NOMO-1 treated with dmso at 0.1 percent for 144 hours (cell line): ENCODE measurements around the gene DLGAP3.

Source experiments
- DNase-seq: peaks from one replicate; lab custom pipeline; 2025; ENCODE audit not compliant: unreplicated experiment; lab: John Stamatoyannopoulos, UW

Gene DLGAP3

GRCh38 chr1:34869760-34870159, 59.7 kb downstream of the DLGAP3 start:
- no peak for DNase-seq

DNA sequence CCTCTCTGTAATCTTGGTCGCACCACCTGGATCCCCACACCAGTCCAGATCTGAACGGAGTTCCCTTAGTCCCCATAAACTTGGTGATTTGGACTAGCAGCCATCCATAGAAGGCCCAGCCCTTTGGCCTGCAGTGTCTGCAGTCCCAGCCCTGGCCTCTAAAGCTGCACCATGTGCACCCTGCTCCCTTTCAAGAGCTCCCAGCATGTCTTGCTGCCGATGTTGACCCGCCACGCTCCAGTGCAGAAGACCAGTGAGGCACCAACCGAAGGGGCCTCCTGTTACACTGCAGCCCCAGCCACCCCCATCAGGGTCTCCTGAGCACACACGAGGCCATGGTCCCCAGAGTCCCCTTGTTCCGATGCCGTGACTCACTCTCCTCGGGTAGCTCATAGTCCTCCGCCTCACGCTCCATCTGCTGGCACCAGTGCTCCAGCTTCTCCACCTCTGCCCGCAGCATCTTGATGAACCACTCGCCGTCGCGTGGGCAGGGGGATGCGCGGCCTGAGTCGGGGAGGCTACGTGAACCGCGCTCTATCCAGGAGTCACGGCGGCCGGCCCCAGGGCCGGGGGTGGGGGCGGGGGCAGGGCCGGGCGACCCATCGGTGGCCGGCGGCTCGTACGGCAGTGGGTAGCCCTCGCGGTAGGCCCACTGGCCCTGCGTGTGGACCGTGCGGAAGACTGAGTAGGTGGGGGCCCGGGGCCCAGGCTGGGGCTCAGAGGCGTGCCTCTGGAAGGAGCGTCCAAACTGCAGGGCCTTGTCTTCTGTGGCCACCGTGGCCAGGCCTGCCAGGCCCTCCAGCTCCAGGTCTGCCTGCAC, 61.0 kb downstream of the DLGAP3 start:
- no peak for DNase-seq

DNA sequence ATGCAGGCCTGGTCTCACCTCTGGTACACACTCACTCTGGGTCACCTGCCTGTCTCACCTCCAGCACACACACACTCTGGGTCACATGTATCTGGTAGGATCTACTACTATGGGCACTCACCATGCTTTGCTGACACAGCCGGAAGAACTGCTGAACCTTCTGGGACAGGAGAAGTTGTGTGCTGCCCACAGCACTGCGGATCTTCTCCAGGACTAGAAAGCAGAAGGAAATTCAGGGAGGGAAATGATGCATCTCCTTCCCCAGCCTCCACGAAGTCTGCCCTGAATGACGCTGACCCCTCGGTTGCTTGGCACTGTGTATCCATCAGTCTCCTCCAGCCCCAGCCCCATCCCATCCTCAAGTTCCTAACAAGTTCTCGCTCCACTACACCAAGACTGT, 62.0 kb downstream of the DLGAP3 start:
- no peak for DNase-seq

DNA sequence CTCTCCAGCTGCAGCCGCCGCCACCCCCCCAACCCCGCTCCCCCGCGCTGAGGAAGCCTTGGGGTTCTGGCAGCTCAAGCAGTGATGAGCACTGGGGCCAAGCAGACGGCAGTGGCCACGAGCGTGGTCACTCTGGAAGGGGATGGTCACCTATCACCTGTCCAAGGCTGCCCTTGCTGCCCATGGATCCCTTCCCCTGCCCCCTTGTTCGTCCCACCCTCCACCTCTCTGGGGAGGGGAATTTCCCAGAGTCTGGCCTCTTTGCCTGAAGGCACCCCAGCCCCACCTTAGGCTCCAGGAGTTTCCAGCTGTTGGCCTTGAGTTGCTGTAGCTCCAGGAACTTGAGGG, 62.7 kb downstream of the DLGAP3 start:
- no peak for DNase-seq

- peak; percentile 62 for DNase-seq
Observed at GRCh38 chr1:34865981-34866761, 63.3 kb downstream of the DLGAP3 start.

DNA sequence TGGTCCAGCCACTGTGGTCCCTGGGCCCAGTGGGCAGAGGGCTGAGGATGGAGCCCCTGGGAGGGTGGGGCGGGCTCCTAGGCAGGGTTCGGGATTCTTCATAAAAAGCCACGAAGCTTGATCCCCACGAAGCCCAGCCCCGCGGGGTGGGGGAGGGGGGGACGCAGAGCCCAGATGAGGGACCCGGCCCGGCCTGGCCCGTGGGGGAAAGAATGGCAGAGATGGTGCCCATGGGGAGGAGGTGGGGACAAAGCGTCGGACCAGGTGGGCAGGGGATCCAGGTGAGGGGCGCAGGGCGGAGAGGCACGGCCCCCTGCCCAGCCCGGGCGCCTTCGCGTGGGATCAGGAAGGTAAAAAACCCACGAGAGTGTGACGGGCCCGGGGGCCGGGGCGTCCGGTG, 63.9 kb downstream of the DLGAP3 start:
- DNase-seq: no peak

DNA sequence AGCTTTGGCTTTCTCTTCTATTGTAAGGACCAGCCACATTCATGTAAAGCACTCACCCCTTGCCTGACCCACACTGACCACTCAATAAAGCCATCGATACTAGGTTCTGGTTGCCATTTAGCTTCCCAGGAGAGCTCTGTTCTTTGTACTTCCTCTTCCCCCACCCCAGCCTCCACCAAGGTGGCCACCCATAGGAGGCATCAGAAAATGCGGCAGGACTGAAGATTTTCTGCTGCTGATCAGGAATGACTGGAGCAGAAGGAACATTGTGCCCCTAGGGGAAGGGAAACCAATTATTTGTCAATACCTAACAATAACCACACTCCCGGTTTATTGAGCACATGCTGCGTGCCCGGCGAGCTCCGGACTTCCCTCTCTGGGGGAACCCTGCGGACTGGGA, 64.7 kb downstream of the DLGAP3 start:
- DNase-seq: no peak

DNA sequence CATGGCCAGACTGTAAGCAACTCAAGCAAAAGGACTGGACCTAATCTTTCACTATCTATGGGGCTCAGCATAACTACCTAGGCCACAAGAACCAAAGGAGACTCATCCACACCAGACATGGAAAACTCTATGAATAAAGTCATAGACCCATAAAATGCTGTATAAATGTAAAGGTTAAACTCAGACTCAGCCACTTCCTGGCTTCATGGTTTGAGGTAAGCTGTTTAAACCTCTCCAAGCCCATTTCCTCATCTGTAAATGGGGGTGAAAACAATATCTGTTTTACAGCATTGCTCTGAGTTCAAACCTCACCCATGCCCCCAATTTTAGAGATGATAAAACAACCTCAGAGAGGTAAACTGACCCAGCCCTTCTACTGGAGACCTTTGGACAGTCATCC, 65.9 kb downstream of the DLGAP3 start:
- DNase-seq: no peak

DNA sequence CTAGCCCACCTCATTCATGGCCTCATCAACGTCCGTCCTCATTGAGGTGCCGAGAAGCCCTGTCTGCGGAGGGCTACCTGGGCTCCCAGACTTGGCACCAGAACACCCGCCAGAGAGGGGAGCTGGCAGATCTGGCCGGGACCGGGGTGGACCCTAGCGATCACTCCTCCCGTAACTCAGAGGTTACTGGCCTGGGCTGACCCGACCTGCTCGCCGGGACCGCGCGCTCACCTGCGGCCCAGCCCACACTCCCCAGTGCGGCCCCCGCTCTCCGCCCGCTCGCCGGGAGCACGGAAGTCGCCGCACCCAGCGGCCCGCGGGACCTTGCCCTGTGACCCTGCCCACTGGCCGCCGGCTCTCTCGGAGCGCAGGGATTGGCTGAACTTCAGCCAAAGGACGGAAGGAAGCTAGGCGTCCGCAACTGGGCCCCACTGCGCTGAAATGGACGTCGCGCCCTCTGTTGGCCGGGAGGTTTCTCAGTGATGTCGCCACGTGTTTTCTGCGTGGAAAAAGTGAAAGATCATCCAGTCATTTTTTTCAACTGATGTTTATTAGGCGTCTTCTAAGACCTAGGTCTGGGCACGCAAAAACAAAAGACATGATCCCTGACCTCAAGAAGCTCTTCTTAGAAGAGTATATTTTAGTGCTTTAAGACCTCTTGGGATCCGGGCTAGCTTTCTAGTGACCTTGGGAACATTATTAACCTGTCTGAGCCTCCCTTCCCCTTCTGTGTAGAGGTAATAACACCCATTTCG, 69.8 kb downstream of the DLGAP3 start, which contains the start of gene SMIM12:
SMIM12 (minus strand) TSS at position 304 of the 755 bp plus-strand sequence. CDS start 3,772 bp downstream, outside the sequence.
- DNase-seq: peak; percentile 91

DNA sequence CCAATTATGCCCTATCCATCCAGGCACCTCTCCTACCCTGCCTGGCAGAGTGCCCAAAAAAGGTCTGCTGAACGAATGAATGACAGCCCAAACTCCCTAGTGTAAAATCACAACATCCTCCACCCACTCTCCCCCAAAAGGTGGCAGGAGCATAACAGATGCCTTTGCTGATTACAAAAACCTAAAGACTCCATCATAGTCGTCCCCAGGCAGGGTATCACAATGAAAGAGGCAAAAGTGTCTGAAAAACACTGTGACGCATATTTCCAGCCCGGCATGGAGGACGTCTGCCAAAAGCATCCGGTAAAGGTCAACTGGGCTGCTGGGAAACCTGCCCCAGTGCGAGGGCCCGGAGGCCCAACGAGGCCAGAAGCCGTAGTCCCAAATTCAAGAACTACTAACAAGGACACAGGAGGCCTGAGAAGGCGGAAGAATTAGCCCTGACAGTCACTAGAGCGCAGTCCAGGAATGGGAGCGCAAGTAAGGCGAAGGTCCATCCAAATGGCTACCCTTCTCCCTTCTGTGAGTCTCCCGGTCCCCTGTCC, 70.5 kb downstream of the DLGAP3 start:
- DNase-seq: no peak

- no peak for DNase-seq
Observed at GRCh38 chr1:34856697-34857096, 72.8 kb downstream of the DLGAP3 start.

- DNase-seq: peak; percentile 93
Observed at GRCh38 chr1:34852677-34853217, 76.7 kb downstream of the DLGAP3 start.

DNA sequence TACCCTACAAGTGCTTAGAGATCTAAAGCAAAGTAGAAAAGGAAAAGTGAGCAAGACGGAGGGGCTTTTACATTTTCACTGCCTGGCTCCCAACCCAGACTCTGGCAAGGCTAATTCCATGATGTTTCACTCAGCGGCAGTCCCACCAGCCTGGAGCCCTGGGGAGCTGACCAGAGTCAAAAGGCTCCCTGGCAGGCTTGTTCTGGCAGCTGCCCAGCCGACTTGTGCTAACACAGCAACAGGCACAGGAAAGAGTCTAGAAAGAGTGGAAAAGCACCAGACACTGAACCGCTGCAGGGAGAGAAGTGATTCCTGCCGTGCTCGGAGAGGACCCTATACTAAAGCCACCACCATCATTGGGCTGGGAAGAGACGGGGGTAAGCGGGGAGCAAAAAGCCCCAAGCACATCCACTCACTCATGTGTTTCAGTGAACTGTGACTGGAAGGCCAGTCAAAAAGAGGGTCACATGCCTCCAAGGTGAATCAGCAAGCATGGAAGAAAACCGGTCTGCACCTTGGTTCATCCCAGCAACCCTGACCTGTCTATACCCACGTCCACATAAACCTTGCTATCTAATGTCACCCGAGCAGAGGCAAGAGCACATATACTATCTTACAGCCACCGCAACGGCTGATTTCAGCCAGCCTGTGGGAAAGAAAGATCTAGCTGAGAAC, 77.9 kb downstream of the DLGAP3 start:
- no peak for DNase-seq

GRCh38 chr1:34850382-34850781, 79.1 kb downstream of the DLGAP3 start:
- no peak for DNase-seq

DNA sequence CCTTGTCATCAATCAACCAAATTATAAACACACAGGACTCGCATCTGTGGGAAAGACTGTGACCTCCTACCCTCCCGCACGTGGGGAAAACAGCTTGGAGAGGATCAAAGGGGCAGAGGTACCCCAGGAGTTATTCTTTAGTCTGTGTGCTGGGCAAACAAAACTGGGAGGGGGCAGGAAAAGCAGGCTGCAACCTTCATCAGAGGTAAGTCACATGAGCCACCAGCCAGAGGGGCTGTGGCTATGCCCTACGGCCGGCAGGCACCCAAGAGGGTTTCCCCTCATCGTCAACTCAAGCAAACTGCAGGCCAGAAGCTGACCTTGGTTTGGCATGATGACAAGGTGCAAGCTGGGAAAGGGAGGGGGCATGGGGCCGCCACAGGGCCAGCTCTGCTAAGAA, 82.4 kb downstream of the DLGAP3 start:
- no peak for DNase-seq

DNA sequence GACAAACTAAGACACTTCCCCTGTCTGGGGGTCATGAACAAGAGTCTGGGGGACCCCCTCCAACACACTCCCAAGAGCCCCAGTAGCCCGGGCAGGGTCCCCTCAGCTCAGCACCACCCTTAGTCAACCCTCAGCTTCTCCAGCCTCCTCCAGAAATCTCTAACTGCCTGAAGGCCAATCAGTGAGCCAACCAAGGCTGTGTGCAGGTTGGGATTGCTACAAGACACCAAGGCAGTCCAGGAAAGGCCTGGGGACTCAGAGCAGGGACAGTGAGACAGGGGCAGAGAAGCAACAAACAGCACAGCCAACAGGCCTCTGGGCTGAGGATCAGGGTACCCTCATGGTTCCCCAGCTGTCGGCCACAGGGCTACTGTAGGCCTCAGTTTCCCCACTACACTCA, 83.2 kb downstream of the DLGAP3 start:
- DNase-seq: no peak

DNA sequence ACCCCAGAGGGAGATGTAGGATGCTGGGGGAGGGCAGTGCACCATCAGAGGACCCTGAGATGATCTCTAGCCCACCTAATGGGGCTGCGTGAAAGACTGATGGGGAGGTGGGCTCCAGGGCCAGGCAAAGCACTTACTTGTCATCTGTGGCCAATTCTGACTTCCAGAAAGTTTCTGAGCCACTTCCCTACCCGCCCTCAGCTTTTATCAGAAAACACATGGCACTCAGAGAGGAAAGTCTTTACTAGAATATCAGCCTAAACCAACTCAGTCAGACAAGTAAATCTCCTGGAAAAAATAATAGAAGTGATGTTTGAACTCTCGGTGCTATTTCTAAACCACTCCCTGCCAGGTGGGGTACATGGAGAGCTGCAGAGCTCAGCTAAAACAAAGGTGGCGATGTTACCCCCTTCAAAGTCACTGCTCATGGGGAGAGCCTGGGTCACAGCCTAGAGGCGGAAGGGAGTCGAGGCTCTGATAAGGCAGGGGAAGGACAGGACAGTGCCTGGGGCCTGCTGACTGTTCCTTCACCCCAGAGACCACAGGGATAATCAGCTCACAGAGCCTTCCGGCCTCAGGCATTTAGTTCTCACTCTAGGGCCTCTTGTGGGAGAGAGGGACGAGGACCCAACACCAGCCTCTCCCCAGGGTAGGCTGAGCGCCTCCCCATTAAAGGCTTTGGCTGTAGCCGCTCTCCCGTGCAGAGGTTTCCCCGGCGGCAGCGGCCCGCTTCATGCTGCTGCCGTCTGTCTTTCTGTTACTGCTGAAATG, 84.1 kb downstream of the DLGAP3 start:
- DNase-seq: no peak

- DNase-seq: no peak
Observed at GRCh38 chr1:34844252-34844634, 85.2 kb downstream of the DLGAP3 start.

GRCh38 chr1:34843392-34844251, 85.8 kb downstream of the DLGAP3 start:
- no peak for DNase-seq
